GM12874 (cell line): ENCODE results near the gene TMEM219.

Experiments
- TF ChIP-seq, protein P1 (sequence below): IDR thresholded peaks from 2 replicates; pipeline ENCODE4 v1.5.1; 2011; ENCODE audit warnings: low read depth, mild to moderate bottlenecking, control low read depth, low read length, moderate library complexity; ENCODE audit not compliant: insufficient read depth

TMEM219 gene

DNA sequence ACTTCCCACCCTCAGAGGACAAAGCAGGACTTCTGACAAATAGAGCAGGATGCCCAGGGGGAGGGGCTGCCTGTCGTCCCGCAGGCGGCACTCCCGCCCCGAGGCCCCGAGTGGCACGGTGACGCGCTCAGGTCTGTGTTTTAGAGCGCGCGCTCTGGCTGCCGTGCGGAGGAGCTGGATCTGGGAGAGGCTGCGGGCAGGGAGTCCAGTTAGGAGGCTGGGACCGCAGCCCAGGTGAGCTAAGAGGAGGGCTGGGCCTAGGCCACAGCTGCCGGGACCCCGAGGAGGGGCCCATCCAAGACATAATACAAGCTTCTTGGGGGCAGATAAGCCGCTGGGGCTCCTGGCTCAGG is 42.5 kb downstream of the TMEM219 start:
- TF ChIP-seq, protein P1, sequence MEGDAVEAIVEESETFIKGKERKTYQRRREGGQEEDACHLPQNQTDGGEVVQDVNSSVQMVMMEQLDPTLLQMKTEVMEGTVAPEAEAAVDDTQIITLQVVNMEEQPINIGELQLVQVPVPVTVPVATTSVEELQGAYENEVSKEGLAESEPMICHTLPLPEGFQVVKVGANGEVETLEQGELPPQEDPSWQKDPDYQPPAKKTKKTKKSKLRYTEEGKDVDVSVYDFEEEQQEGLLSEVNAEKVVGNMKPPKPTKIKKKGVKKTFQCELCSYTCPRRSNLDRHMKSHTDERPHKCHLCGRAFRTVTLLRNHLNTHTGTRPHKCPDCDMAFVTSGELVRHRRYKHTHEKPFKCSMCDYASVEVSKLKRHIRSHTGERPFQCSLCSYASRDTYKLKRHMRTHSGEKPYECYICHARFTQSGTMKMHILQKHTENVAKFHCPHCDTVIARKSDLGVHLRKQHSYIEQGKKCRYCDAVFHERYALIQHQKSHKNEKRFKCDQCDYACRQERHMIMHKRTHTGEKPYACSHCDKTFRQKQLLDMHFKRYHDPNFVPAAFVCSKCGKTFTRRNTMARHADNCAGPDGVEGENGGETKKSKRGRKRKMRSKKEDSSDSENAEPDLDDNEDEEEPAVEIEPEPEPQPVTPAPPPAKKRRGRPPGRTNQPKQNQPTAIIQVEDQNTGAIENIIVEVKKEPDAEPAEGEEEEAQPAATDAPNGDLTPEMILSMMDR, result no peak

DNA sequence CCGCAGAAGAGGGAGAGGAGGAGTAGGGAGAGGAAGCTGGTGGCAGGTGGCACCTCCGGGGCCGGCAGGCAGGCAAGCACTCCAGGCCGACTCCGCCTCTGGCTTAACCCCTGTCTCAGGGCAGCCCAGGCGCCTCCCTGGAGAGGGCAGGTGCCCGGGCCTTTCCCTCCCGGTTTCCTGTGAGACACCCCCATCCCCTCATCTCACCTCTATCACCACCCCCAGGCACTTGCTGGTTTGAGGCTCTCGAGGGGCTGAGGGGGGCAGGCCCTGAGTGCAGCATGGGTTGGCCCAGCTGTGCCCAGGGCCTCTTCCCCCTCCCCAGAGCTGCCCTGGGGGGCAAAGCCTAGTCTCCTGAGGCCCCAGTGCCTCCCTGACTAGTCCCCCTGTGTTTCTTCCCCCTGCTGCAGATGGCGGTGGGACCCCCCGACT is 42.9 kb downstream of the TMEM219 start:
- TF ChIP-seq, protein P1, result no peak

DNA sequence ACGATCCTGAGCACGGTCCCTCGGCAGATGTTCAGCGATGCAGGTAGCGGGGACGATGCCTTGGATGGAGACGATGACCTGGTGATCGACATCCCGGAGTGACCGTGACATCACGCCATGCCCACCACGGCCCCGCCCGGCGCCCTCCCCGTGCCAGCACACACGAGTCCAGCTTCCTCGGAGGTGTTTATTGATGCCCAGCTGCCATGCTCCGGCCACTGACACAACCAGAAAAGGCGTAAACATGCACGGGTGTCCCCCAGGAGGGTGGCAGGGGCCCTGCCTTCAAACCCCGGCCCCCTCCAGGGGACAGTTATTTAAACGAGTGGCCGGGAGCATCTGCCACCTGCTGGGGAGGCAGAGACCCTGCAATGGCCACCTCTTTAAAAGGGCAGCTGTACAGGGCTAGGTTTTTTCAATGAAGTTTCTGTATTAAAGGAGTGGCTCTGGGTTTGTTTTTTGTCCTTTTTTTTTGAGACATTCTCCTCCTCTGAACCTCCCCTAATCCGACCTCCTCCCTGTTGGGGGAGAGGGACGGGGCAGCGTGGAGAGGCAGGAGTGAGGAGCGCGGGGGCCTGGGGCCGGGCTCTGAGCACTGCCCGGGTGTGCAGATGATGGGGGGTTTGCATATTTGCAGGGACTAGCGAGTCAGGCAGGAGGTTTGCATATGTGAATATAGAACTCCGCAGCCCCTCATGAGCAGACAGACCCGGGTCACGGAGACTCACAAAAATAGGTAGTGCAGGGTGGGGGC is 43.6 kb downstream of the TMEM219 start:
- TF ChIP-seq, protein P1, result peak; percentile 74

DNA sequence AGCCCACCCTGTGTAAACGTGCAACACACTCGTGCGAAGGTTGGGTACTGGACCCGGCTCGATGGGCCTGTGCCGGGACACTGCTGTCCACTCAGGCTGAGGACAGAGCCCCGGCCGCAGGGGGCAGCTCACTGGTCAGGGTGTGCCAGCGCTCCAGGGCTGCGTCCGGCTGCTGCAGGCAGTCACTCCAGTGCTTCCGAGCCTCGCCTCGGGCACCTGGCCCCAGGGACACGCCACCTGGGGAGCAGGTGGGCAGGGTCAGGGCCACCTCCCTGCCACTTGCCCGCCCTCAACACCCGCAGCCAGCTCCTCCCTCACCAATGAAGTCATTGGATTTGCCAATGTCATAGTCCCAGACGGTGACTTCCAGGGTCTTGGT is 44.2 kb downstream of the TMEM219 start:
- TF ChIP-seq, protein P1, result no peak

DNA sequence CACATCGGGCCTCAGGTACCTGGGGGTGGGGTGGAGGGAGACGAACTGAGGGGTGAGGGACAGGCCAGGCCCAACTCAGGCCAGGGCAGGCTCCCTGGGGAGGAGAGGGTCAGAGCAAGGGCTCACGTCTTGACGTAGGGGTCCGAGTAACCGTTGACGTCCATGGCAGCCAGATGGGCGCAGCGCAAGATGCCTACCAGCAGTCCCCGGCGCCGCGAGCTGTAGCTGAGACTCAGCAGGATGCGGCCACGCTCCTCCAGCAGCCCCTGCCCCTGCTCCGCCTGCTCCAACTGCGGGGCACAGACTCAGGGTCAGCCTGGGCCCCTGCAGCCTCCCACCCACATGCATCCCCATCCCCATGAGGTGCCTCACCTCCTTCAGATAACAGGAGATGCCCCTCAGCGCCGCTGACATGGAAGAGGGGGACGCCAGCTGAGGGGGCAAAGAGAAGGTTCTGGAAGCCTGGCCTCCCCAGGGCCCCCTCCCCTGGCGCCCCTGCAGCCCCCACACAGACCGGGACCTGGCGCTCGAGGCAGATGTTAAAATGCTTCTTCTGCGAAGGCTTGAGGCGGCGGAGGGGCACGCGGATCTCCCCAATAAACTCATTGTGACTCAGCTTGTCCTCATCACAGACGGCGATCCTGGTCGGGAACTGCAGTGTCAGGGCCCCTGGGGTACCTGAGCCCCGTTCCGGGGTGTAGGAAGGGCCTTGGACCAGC is 44.9 kb downstream of the TMEM219 start:
- TF ChIP-seq, protein P1, result no peak

DNA sequence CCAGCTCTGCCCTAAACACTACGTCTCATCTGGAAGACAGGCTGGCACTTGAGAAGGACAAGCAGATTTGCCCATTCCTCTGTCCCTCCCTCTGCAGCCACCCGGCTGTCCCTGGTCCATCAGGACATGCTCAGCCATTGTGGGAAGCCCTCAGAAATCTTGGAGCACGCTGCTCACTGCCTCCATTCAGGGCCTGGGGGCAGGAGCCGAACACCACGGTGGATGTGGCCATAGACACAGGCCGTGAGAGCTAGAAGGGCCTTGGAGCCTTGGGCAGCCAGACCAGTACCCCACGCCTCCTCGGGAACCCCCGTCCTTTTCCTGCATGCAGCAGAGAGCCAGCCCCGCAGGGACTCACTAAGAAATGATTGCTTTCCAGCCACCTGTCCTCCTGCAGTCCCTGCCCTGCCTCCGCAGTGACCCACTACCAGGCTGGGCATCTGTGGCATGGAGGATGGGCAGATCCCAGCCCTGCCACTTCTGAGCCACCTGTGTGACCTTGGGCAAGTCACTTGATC is 45.6 kb downstream of the TMEM219 start:
- TF ChIP-seq, protein P1, result no peak

DNA sequence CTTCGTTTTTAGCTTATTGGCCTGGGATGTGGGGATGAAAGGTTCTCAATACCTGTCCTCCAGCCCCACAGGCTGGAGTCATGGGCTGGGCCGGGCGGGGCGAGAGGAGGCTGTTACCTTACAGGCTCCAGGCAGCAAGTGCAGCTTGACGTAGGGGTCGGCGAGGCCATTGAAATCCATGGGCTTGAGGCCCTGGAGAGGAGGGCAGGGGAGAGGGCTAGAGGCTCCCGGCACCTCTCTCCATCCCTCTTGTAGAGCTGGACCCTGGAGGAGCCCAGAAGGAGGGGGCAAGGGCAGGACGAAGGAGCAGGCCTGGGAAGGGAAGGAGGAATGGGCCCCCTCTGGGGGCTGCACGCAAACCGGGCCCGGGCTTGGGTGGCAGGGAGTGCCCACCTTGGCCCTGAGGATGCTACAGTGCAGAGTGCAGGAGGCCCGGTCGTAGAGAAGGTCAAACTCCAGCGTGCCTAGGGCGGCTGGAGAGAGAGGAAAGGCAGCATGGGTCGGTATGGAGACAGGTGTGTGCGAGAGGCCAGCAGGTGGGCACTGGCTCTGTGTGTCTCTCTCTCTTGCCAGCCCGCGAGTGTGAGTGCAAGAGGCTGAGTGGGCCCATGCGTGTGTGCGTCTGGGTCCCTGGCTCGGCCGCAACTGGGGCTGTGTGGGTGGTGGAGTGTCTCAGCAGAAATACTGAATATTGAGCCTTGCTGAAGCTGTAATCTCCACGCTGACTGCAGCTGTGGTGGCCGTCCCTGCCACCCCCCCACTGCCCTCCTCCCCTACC is 47.4 kb downstream of the TMEM219 start:
- TF ChIP-seq, protein P1, result no peak
